NCI-H2196 treated with DMSO at 0.1 percent for 48 hours (cell line): Measurements from ENCODE around the gene RHBDL3.
"Not testable (repeated sequence)": the region's sequence is repeated elsewhere in the genome, so short reads cannot be mapped to it uniquely, and the experiment has no call there.

Experiments
- DNase-seq: peaks from one replicate; lab custom pipeline; 2025; ENCODE audit not compliant: unreplicated experiment; lab: John Stamatoyannopoulos, UW

The RHBDL3 gene, protein sequence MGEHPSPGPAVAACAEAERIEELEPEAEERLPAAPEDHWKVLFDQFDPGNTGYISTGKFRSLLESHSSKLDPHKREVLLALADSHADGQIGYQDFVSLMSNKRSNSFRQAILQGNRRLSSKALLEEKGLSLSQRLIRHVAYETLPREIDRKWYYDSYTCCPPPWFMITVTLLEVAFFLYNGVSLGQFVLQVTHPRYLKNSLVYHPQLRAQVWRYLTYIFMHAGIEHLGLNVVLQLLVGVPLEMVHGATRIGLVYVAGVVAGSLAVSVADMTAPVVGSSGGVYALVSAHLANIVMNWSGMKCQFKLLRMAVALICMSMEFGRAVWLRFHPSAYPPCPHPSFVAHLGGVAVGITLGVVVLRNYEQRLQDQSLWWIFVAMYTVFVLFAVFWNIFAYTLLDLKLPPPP

GRCh38 chr17:32265192-32265923 is at the start of gene RHBDL3:
TSS of gene RHBDL3 (plus strand) at chr17:32265832. CDS start at chr17:32266190, 358 bp downstream.
- no peak for DNase-seq

DNA sequence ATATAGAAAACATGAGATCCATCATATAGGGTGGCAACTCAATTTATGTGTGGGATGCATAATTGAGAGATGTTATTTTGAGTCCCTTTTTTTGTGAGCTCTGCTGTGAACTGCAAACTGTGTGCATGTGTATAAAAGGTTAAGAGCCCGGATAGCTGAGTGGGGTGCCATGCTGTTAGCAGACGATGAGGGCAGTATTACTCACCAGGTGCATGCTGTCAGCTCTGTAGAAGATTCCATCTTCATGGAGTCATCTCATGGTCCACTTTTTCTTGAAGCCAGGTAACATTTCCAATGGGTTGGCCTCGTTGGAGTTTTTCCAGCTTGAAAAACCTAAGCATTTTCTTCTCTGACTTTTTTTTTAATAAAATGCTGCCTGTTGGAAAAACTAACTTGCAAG is 43.0 kb upstream of the RHBDL3 start:
- DNase-seq, result no peak

DNA sequence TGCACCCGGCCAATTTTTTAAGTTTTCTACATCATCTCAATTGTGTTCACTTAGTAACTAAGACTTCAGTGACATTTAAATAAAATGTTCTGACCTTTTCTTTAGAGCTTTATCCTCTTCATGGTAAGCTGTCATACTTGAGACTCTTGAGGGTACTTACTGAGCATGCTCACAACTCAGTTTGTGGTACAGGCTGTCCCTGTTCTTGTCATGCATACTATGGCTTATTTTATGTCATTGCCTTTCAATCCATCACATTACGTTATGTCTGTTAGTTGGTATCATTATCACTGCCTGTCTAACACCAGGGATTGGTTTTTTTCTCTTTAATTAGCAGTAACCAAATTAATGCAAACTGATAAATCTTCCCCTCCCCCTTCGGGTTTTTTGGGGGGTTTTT is 41.9 kb upstream of the RHBDL3 start:
- no peak for DNase-seq

GRCh38 chr17:32226886-32227285 is 38.7 kb upstream of the RHBDL3 start:
- no peak for DNase-seq

DNA sequence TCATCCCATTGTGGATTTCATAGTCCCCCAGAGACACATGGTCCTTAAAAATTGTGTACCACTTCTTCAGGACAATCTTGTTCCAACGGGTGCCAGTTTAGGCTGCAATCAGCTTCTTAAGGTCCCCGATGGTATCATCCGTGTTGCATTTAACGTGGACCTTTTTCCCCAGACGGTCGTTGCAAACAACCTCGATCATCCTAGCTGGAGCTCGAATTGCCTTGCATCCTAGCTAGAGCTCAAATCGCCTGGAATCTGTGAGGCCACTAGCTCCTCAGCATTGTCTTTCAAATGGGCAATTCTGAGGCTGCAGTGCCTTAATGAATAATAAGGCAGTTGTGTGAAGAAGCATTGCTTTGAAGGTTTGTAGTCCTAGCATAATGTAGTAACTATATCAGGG is 37.7 kb upstream of the RHBDL3 start:
- DNase-seq, result no peak

DNA sequence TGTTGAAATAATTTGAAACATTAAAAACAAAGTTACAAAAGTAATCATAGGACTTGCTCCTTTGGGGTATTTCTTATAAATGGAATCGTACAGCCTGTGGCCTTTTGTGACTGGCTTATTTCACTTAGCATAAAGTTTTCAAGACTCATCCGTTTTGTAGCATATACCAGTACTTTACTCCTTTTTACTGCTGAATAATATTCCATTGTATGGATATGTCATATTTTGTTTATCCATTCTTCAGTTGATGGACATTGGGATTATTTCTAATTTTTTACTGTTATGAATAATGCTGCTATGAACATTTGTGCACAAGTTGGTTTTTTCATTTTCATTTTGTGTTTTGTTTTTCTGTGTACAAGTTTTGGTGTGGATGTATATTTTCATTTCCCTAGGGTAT is 30.0 kb upstream of the RHBDL3 start:
- DNase-seq, result no peak

DNA sequence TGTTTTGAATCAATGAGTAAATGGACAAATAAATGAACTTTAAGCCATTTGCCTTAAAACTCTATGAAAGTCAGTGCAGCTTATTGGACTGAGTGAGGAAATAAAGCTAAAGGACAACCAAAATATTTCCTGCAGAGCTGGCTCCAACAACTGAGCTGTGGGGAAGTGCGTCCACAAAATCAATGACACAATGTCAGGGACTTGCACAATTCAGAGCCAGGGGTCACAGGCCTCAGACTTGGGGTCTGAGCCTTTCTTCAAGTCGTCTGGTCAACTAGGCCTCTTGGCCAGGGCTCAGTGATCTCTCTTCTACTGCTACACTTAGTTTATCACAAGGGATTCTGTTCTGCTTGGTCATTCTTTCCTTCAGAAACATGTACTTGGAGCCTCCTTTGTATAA is 26.2 kb upstream of the RHBDL3 start:
- no peak for DNase-seq

DNA sequence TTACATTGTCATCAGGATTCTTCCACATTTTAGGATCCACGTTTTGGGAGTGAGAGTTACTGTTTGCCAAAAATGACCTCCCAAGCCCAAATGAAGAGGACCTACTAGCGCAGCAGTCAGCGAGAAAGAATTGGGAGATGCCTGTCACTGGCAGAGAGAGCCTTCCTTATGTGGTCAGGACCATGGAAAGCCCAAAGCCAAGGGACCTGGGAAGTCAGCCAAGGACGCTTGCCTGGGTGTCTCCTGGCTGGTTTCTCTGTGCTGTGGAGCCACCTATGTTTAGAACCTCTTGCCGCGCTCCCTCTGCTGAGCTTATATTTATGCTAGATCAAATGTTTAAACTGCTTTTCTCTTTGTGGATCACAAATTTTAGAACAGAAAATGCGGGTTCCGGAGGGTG is 24.9 kb upstream of the RHBDL3 start:
- DNase-seq, result no peak

DNA sequence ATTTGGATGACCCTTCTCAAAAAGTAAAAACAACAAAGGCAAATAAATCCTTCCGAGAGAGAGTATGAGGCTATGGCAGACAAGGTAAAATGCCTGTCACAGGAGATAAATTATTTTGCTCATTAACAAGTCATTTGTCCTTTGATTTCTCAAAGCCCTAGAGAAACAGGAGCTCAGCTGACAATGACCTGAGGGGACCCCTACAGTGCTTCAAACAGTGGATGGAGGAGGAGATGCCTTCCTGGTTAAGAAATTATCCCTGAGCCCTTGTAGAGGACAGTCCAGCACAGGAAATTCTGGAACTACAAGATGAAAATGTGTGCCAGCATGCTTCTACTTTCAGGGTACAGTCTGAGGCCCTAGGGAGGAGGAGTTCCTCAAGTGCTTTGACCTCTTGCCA is 24.0 kb upstream of the RHBDL3 start:
- DNase-seq, result no peak

DNA sequence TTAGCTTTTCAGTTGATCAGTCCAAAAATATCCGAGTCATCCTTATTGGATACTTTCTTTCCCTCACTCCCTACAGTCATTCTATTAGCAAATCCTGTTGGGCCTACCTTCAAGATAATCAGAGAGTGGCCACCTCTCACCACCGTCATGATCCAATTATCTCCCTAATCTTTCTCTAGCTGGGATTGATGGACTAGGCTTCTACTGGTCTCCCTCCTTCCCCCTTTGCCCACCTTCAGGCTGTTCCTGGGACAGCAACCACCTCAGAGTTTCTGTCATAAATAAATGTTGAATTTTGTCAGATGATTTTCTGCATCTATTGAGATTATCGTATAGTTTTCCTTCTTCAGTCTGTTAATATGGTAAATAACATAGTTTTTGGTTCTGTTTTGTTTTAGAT is 16.2 kb upstream of the RHBDL3 start:
- no peak for DNase-seq

GRCh38 chr17:32253117-32253611 is 12.5 kb upstream of the RHBDL3 start:
- no peak for DNase-seq

GRCh38 chr17:32256012-32256700 is 9.5 kb upstream of the RHBDL3 start:
- no peak for DNase-seq

DNA sequence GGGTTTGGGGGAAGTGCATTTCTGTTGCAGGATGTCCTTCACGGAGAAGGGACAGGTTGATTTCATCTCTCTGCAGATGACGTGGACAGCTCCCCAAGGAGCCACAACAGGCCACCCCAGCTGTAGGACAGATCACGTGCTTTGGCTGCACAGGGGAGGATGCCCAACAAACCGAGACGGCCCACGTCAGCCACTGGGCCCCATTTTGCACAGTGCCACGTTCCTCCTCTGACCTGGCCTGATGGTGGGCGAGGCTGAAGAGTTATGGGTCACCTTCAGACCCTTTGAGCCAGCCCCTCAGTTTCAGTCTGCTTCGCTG is 9.0 kb upstream of the RHBDL3 start:
- DNase-seq, result no peak

DNA sequence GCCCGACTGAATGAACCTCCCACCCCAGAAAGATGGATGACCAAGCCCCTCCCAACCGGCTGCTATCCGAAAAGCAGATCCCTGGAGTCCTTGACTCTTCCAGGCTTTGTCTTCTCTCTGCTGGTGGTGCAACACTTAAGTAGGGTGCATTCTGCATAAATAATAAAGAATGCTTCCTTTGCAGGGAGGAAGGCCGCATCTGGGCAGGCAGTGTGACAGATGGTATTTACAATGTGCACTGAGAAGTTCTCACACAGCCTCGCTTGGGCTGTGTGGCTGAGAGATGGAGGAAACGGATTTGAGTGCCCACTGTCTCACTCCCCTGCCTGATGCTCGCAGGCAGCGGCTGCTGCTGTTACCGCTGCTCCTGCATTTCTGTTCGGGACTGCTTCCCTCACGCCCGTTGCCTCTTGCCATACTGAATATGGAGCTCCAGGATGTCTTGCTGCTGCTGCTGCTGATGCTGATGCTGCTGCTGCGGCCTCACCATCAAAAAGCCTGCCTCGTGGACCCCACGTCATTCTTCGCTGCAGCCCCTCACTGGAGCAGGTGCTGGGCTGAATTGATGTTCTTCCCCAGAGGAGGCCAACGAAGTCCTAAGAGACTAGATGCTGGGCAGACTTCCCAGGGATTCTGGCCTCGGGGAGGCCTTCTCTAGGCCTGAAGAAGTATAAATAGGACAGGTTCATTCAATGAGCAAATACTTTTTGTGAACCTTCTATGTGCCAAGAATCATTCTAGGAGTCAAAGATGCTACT is 7.1 kb upstream of the RHBDL3 start:
- DNase-seq, result no peak

- DNase-seq, result no peak
Observed at GRCh38 chr17:32259586-32259985, 6.0 kb upstream of the RHBDL3 start.

DNA sequence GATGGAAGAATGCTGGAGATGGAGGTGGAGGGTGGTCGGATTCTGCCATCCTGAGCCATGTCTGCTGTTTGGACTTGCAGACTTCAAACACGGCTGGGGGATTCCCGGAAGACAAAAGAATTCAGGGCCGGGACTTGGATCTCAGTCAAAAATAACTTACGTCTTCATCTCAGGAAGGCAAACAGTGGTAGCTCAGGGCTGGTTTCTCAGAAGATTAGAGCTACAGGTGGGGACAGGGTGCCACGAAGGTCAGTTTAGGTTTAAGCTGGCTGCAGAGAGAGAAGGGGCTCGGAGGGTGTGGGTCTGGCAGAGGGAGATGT is 4.3 kb upstream of the RHBDL3 start:
- no peak for DNase-seq

GRCh38 chr17:32261936-32262510 is 3.6 kb upstream of the RHBDL3 start:
- DNase-seq, result no peak

DNA sequence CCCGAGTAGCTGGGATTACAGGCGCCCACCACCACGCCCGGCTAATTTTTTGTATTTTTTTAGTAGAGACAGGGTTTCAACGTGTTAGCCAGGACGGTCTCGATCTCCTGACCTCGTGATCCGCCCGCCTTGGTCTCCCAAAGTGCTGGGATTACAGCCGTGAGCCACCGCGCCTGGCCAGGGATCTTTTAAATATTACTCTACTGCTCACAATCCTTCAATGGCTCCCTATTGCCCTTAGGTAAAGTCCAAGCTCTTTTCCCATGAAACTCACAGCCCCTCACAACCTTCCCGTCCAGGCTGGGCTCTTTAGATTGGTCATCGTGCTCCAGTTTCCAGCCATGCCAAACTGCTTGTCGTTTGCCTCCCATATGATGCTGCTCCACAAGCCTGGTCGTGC is 2.1 kb upstream of the RHBDL3 start:
- not testable (repeated sequence) for DNase-seq

DNA sequence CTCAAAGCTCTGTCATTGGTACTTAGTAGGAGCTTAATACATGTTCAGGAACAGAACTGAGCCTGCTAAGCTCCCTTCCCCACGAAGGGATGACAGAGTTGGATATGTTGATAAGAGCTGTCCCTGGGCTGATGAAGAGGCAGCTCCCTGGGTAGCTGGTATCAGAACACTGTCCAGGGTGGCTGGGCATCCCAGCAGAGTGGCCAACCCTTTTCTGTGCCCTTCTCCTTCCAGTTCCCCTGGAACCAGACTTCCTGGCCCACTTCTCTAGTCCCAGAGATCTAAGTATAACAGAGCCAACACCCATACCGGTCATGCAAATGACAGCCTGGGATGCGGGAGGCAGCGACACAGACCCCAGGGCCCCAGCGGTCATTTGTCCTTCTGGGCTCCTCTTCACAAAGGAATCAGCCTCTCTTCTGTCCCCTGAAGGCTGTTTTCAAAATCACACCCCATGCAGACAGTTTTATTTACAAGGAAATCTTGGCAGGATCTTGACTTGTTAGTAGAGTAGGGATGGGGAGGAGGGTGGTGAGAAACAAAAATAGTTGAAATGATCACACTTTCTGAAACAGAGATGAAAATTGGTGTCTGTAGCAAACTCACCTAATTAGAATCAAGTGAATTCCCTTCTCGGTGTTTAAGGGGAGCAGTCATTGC is 1.4 kb upstream of the RHBDL3 start:
- no peak for DNase-seq

DNA sequence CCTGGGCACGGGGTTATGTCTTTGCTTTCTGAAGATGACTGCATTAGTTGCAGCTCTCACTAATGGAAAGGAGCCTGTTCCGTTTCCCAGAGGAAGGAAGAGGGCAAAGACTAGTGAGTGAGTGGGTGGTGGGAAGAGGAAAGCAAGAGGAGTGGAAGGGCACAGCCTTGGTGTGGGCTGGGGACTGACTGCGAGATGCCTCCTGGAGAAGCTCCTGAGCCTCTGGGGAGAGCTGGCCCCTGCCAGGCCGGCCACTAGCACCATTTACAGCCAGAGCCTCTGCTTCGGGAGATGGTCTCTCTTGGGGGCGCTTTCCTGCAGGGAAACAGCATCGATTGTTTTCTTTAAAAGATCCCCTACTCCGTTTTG is 825 bp upstream of the RHBDL3 start:
- no peak for DNase-seq

- no peak for DNase-seq
Observed at GRCh38 chr17:32266051-32266388, 388 bp downstream of the RHBDL3 start.
